ENCODE measurements around the gene ANAPC15.

DNA sequence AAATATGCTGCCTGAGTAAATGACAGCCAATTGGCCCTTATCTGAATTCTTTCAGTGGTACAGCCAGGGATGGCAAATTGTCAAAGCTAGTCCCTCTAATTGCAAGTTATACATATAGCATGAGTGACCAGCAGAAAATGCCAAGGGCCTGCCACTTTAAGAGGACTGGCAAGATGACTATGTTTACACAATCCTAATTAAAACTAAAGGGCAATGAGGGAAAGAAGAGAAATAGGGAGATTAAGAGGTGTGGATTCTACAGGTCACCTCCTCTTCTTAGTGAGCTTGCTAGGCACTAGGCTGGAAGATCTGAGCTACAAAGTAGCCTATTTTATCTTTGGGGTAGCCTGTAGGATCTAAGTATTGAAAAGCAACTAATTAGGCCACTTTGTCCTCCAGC lies 45.6 kb downstream of the ANAPC15 start:
- TF ChIP-seq, protein P1, sequence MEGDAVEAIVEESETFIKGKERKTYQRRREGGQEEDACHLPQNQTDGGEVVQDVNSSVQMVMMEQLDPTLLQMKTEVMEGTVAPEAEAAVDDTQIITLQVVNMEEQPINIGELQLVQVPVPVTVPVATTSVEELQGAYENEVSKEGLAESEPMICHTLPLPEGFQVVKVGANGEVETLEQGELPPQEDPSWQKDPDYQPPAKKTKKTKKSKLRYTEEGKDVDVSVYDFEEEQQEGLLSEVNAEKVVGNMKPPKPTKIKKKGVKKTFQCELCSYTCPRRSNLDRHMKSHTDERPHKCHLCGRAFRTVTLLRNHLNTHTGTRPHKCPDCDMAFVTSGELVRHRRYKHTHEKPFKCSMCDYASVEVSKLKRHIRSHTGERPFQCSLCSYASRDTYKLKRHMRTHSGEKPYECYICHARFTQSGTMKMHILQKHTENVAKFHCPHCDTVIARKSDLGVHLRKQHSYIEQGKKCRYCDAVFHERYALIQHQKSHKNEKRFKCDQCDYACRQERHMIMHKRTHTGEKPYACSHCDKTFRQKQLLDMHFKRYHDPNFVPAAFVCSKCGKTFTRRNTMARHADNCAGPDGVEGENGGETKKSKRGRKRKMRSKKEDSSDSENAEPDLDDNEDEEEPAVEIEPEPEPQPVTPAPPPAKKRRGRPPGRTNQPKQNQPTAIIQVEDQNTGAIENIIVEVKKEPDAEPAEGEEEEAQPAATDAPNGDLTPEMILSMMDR (IDR thresholded peaks at IDR 0.05; ENCODE audit: insufficient read depth, low read length, poor library complexity, severe bottlenecking), result no peak
- no peak for TF ChIP-seq EZH2phosphoT487 (conservative IDR thresholded peaks at IDR 0.05; ENCODE audit: low read length)

Measured in SU-DHL-6 (cell line).